Choroid plexus epithelial cell (primary cell): ENCODE results near the gene C16orf78.
"Not testable (repeated sequence)": the region's sequence is repeated elsewhere in the genome, so short reads cannot be mapped to it uniquely, and the experiment has no call there.

ENCODE experiments used
- DNase-seq: peaks from one replicate; pipeline ENCODE4 v3.0.0-alpha.2; 2010; ENCODE audit warnings: low read depth
- H3K4me3 ChIP-seq: 2 replicates; pipeline ENCODE4 v1.5.1; 2011; ENCODE audit warnings: low read depth, mild to moderate bottlenecking, control low read depth, low read length, moderate library complexity
- TF ChIP-seq, protein P1 (sequence below): conservative IDR thresholded peaks from 2 replicates; pipeline ENCODE4 v1.5.1; 2011; ENCODE audit warnings: low read depth, mild to moderate bottlenecking, control low read depth, inconsistent platforms, low read length, moderate library complexity

Gene C16orf78

GRCh38 chr16:49355933-49356665, 17.5 kb upstream of the C16orf78 start:
- TF ChIP-seq, protein P1, sequence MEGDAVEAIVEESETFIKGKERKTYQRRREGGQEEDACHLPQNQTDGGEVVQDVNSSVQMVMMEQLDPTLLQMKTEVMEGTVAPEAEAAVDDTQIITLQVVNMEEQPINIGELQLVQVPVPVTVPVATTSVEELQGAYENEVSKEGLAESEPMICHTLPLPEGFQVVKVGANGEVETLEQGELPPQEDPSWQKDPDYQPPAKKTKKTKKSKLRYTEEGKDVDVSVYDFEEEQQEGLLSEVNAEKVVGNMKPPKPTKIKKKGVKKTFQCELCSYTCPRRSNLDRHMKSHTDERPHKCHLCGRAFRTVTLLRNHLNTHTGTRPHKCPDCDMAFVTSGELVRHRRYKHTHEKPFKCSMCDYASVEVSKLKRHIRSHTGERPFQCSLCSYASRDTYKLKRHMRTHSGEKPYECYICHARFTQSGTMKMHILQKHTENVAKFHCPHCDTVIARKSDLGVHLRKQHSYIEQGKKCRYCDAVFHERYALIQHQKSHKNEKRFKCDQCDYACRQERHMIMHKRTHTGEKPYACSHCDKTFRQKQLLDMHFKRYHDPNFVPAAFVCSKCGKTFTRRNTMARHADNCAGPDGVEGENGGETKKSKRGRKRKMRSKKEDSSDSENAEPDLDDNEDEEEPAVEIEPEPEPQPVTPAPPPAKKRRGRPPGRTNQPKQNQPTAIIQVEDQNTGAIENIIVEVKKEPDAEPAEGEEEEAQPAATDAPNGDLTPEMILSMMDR: no peak
- no peak for DNase-seq
- no peak overlapping the region for H3K4me3 ChIP-seq

GRCh38 chr16:49356728-49357488, 16.7 kb upstream of the C16orf78 start:
- TF ChIP-seq, protein P1: no peak
- H3K4me3 ChIP-seq: no peak overlapping the region
- no peak for DNase-seq

DNA sequence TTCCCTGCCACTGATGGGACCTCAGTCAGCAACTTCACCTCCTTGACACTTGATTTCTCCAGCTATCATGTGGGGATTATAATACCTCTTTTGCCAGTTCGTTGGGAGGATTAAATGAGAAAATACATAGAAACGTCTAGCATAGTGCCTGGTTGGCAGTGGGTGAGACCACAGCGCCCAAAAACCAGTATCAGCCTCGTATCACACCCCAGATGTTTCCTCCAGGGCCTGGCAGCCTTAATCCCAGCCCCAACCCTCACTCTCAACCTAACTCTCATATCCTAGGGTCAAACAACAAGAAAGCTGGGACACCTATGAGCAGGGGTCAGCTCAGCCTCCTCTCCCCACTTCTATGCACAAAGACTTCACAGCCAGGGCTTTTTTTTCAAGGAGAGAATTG, 14.0 kb upstream of the C16orf78 start:
- TF ChIP-seq, protein P1: no peak
- DNase-seq: no peak
- no peak overlapping the region for H3K4me3 ChIP-seq

- H3K4me3 ChIP-seq, DNase-seq: not testable (repeated sequence)
These were observed 11.9 kb upstream of the C16orf78 start for GRCh38 chr16:49361731-49362130.

- H3K4me3 ChIP-seq: no peak overlapping the region
- no peak for DNase-seq
- TF ChIP-seq, protein P1: no peak
These were observed 11.4 kb upstream of the C16orf78 start for GRCh38 chr16:49362230-49362629.

- DNase-seq: no peak
- TF ChIP-seq, protein P1: no peak
- no peak overlapping the region for H3K4me3 ChIP-seq
These were observed 7.7 kb upstream of the C16orf78 start for GRCh38 chr16:49365711-49366509.

DNA sequence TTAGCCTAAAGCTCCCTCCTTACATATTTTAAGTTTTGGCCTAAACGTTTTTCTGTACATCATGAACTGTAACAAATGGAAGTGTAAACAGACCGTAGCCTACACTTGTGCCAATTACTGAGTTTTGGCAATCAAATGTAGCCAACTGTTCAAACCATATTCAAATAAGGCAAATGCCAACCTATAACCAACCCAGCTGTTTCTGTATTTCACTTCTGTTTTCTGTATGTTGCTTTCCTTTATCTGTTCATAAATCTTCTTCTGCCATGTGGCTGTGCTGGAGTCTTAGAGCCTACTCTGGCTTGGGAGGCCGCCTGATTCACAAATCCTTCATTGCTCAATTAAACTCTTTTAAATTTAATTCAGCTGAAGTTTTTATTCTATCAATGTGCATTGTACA, 6.9 kb upstream of the C16orf78 start:
- no peak overlapping the region for H3K4me3 ChIP-seq
- TF ChIP-seq, protein P1: no peak
- DNase-seq: no peak
